GM21367 (cell line): Measurements from ENCODE around the gene FGFR3.

ENCODE experiments used
- ATAC-seq: cut with Tn5 transposase; IDR thresholded peaks from one replicate; pipeline ENCODE4 v1.9.1; 2021; ENCODE audit not compliant: unreplicated experiment

FGFR3 gene

DNA sequence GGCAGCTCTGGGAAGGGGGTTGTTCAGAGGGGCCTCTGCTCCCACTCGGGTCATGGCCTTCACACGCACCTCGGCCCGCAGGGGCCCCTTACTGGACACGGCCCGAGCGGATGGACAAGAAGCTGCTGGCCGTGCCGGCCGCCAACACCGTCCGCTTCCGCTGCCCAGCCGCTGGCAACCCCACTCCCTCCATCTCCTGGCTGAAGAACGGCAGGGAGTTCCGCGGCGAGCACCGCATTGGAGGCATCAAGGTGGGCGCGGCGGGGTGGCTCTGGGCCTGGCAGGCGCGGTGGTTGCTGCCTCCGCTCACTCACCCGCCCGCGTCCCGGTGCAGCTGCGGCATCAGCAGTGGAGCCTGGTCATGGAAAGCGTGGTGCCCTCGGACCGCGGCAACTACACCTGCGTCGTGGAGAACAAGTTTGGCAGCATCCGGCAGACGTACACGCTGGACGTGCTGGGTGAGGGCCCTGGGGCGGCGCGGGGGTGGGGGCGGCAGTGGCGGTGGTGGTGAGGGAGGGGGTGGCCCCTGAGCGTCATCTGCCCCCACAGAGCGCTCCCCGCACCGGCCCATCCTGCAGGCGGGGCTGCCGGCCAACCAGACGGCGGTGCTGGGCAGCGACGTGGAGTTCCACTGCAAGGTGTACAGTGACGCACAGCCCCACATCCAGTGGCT is 8.3 kb downstream of the FGFR3 start:
- ATAC-seq: no peak

DNA sequence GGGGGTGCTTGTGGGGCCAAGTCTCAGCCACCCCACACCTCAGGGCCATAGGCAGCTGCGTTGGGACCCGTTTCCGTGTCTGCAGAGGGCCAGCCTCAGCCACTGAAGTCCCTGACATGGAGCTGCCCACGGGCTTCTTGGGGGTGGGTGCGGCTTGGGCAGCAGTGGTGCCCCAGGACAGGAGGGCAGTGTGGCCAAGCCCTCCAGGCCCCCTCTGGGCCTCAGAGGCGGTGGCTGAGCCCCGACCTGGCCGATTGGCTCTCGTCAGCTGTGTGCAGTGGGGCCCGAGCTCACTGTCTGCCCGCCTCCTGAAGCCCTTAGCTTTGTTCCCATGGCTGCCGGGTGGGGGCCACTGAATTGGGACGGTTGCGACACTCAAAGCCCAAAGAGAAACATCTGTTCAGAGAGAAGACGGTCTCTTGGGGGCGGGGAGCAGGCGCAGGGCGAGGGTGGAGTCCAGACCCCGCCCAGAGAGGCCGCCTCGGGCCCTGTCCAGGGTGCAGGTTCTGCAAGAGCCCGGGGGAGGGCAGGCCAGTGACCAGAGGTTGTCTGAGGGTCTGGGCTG is 9.1 kb downstream of the FGFR3 start:
- no peak for ATAC-seq

GRCh38 chr4:1802720-1803522 is 9.8 kb downstream of the FGFR3 start:
- no peak for ATAC-seq

DNA sequence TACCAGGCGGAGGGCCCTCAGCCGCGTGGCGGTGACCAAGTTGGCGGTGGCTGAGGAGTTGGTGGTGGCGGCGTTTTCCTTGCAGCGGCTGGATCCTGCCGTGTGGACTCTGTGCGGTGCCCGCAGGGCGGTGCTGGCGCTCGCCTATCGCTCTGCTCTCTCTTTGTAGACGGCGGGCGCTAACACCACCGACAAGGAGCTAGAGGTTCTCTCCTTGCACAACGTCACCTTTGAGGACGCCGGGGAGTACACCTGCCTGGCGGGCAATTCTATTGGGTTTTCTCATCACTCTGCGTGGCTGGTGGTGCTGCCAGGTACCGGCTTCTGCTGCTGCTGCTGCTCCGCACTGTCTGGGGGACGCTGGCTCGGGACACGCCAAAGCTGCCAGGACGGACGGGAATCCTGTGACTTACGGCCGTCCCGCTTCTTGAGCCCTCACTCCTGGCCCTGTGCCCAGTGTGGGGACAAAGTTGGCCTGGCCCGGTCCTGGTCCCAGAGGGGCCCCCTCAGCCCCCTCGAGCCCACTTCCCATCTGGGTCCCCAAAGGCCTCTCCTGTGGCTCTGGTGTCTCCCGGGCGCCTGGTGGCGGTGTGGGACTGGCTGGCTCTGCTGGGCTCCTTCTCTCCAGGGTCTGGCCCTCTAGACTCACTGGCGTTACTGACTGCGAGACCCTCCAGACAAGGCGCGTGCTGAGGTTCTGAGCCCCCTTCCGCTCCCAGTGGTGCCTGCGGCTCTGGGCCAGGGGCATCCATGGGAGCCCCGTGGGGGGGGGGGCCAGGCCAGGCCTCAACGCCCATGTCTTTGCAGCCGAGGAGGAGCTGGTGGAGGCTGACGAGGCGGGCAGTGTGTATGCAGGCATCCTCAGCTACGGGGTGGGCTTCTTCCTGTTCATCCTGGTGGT is 10.7 kb downstream of the FGFR3 start:
- ATAC-seq: no peak

DNA sequence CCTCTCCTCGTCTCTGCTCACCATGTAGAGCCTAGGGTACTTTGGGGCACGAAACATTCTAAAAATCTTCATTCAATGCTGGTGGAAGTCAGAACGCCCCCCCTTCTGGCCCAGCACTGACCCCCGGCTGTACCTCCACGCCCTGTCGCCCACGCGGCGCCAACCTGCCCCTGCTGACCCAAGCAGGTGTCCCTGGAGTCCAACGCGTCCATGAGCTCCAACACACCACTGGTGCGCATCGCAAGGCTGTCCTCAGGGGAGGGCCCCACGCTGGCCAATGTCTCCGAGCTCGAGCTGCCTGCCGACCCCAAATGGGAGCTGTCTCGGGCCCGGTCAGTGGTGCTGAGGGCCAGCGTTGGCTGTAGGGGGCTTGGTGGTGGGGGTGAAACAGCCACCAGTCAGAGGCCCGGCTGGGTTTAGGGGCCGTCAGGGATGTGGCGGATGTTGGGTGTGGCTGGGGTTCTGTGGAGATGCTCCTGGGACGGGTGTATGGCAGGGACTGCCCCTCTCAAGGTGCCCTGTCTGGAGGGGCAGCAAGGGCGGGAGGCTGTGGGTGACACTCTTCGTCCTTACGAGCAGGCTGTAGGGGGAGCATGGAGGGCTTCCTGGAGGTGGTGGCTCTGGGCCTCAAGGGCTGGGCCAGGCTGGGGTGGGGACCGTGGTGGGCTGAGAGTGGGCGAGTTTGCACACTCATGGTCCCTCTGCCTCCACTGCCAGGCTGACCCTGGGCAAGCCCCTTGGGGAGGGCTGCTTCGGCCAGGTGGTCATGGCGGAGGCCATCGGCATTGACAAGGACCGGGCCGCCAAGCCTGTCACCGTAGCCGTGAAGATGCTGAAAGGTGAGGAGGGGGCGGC is 11.8 kb downstream of the FGFR3 start:
- ATAC-seq: no peak

- no peak for ATAC-seq
Observed at GRCh38 chr4:1805493-1806222, 12.6 kb downstream of the FGFR3 start.

DNA sequence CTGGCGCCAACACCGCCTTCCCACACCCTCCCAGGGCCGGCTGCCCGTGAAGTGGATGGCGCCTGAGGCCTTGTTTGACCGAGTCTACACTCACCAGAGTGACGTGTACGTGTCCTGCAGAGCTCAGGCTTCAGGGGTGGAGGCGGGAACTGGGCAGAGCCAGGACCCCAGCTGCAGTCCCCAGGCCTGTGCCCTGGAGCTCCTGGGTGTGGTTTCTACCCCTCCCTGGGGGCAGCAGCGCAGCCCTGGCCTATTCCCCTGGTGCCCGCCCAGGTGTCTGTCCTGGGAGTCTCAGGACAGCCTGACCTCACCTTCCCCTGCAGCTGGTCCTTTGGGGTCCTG is 13.1 kb downstream of the FGFR3 start:
- ATAC-seq: no peak

GRCh38 chr4:1806596-1807331 is 13.7 kb downstream of the FGFR3 start:
- ATAC-seq: no peak

DNA sequence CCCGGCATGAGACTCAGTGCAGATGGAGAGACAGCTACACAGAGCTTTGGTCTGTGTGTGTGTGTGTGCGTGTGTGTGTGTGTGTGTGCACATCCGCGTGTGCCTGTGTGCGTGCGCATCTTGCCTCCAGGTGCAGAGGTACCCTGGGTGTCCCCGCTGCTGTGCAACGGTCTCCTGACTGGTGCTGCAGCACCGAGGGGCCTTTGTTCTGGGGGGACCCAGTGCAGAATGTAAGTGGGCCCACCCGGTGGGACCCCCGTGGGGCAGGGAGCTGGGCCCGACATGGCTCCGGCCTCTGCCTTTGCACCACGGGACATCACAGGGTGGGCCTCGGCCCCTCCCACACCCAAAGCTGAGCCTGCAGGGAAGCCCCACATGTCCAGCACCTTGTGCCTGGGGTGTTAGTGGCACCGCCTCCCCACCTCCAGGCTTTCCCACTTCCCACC is 14.3 kb downstream of the FGFR3 start:
- ATAC-seq: no peak

DNA sequence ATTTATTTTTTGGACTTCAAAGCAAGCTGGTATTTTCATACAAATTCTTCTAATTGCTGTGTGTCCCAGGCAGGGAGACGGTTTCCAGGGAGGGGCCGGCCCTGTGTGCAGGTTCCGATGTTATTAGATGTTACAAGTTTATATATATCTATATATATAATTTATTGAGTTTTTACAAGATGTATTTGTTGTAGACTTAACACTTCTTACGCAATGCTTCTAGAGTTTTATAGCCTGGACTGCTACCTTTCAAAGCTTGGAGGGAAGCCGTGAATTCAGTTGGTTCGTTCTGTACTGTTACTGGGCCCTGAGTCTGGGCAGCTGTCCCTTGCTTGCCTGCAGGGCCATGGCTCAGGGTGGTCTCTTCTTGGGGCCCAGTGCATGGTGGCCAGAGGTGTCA is 15.3 kb downstream of the FGFR3 start:
- no peak for ATAC-seq

GRCh38 chr4:1808851-1809753 is 16.0 kb downstream of the FGFR3 start:
- ATAC-seq: no peak

DNA sequence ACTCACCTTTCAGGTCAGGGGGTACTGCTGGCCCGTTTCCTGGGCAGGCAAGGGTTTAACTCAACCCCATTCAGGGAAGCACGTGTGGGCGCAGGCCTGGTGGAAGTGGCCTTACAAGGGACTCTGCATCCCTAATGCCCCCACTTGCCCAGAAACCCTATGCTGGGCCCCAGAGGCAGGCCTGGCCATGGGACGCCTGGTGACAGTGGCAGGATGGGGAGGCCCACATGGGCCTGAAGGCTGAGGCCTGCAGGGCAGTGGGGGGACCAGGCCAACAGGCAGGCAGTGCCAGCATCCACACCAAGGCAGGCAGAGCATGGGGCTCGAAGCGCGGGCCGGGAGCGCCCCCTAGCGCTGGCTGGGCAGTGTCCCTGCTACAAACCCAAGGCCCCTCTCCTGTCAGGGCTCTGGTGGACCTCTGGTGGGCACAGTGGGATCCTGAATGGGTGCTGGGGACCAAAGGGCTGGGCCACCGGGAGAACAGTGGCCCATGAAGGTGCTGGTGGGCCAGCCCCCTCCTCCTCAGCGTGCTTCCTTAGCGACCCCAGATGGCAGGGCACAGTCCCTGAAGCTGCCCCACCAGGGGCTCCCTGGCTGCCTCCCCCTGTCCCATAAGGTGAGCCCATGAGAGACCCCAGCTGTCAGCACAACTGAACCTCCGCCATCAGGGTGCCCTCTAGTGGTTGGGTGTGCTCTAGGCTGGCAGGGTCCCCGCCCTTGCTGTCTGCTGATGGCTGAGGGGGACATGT is 16.8 kb downstream of the FGFR3 start:
- ATAC-seq: no peak

GRCh38 chr4:1810765-1811164 is 17.7 kb downstream of the FGFR3 start:
- ATAC-seq: no peak

DNA sequence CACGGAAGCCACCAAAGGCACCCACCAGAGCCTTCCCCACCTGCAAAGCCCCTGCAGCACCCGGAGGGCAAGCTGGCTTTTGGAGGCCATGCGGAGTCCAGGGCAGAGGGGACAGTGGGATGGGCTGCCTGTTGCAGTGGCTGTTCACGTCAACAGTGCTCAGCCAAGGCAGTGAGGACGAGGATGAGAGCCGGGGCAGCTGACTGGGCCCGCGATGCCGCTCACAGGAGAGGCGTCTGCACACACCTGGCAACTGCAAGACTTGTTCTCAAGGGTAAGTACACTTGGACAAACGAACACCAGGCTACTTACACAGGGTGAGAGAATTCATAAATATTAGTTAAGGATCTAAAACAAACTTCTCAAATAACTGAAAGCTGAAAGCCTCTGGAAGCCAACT is 19.6 kb downstream of the FGFR3 start:
- no peak for ATAC-seq

GRCh38 chr4:1813231-1813630 is 20.1 kb downstream of the FGFR3 start:
- ATAC-seq: no peak

DNA sequence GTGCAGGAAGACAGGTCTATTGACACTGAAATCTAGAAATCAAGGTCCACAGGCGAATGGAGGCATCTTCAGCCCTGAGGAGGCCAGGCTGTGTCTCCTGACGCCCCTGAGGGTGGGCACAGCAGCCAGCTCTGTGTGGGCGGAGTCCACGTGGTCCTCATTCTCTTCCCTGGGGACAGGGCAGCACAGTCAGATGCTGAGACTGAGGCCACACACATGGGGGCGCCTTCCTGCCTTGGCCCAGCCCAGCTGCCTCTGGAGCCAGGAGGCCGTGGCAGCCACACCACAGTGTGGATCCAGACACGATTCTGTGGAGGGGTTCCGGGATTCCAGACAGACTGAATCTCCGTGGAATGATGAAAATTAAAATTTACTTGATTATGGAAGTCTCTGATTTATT is 20.8 kb downstream of the FGFR3 start:
- ATAC-seq: no peak

- no peak for ATAC-seq
Observed at GRCh38 chr4:1814453-1814852, 21.4 kb downstream of the FGFR3 start.
